ENCODE results near the gene TEAD1. TPM values are rescaled to one million over a fixed set of nuclear protein-coding genes. Genes with fewer than 3 reads are reported as not detected.

The TEAD1 gene
- polyA plus RNA-seq, 1 donor (not counting 4 experiments of a cell fraction or from before 2014, with no cell fraction given), result 32.7 TPM

DNA sequence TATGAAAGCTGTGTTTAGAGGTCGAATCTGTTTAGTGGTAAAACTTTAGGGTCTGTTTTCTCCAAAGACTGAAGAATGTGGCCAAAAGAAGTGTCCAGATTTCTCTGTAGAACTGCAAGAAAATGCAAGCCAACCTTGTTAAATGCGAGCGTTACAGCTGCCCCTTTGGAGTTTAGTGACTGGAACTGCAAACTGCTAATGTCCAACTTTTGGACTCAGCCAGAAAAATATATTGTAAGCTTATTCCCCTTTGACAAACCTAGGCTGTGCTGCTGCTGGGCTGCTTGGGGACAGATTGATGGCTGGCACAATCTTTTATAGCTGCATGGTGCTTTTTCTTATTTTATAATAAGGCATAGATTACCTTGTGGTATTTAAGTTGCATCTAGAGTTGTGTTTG is 3.9 kb downstream of the TEAD1 start:
- Histone ChIP-seq H4K20me1 (ENCODE audit: control insufficient read depth, extremely low read depth, insufficient read depth, low read length) (peaks cover 10% of the 10 kb centered on the region), H3K9ac (ENCODE audit: control insufficient read depth, extremely low read depth, insufficient read depth, low read length) (no peak overlapping the region), H2AFZ (ENCODE audit: control insufficient read depth, low read length) (no peak overlapping the region), H3K27me3 (ENCODE audit: control insufficient read depth, extremely low read depth, insufficient read depth, low read length) (no peaks in the 10 kb centered on the region), H3K9me1 (ENCODE audit: control insufficient read depth, extremely low read depth, insufficient read depth, low read length) (peaks cover 3% of the 10 kb centered on the region), H3K4me3 (ENCODE audit: control insufficient read depth in 2 of 3, extremely low read depth in 1 of 3, insufficient read depth in 2 of 3, low read depth in 1 of 3, low read length in 3 of 3) (peak overlapping the region; percentile 61 to 97 (median 78)), H3K4me1 (ENCODE audit: control insufficient read depth, extremely low read depth, insufficient read depth, low read length) (peaks cover 41% of the 10 kb centered on the region), H3K4me2 (ENCODE audit: control insufficient read depth, extremely low read depth, insufficient read depth, low read depth, low read length) (peak overlapping the region; percentile 84), H3K27ac (ENCODE audit: control insufficient read depth, insufficient read depth, low read length) (no peak overlapping the region), H3K79me2 (ENCODE audit: control insufficient read depth, insufficient read depth, low read length) (peaks cover 79% of the 10 kb centered on the region), H3K9me3 (ENCODE audit: control insufficient read depth, low read depth, low read length) (no peaks in the 10 kb centered on the region), H3K36me3 (ENCODE audit: control insufficient read depth in 2 of 2, extremely low read depth in 1 of 2, insufficient read depth in 2 of 2, low read length in 2 of 2) (peaks cover 2 to 16% of the 10 kb centered on the region in 2 experiments)
- FAIRE-seq, result no peak
- DNase-seq (ENCODE audit: low read depth, low spot score), result no peak
- dilution Hi-C loops (cut with MboI; ENCODE audit: extremely low pct_ligation_motif_present, low sequenced_read_pairs), result no loop called here
- TF ChIP-seq, protein P1, sequence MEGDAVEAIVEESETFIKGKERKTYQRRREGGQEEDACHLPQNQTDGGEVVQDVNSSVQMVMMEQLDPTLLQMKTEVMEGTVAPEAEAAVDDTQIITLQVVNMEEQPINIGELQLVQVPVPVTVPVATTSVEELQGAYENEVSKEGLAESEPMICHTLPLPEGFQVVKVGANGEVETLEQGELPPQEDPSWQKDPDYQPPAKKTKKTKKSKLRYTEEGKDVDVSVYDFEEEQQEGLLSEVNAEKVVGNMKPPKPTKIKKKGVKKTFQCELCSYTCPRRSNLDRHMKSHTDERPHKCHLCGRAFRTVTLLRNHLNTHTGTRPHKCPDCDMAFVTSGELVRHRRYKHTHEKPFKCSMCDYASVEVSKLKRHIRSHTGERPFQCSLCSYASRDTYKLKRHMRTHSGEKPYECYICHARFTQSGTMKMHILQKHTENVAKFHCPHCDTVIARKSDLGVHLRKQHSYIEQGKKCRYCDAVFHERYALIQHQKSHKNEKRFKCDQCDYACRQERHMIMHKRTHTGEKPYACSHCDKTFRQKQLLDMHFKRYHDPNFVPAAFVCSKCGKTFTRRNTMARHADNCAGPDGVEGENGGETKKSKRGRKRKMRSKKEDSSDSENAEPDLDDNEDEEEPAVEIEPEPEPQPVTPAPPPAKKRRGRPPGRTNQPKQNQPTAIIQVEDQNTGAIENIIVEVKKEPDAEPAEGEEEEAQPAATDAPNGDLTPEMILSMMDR (optimal IDR thresholded peaks at IDR 0.05 in 1 of 3, IDR thresholded peaks at IDR 0.05 in 1 of 3, conservative IDR thresholded peaks at IDR 0.05 in 1 of 3; ENCODE audit: extremely low read depth in 1 of 3, insufficient read depth in 2 of 3, low read length in 3 of 3), result no peak
- no peak for TF ChIP-seq EZH2 (IDR thresholded peaks at IDR 0.05; ENCODE audit: low read length)

DNA sequence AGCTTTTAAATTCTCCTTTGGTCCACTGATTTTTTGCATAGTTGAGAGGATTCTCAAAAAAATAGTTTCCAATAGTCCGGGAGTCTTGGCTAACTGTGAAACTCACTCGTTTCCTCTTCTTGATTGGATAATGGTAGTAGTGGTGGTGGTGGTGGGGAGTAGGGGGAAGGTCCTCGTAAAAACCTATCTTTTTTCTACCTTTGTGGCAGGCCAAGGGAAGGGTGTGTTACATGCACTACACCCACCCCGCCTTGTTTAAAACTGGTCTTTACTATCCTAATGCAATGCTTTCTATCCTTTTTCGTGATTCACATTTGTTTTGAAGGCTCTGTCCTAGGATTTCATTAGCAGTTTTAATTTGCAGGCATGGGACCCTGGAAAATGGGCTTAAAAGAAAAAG is 4.8 kb downstream of the TEAD1 start:
- Histone ChIP-seq H3K36me3 (ENCODE audit: control insufficient read depth in 2 of 2, extremely low read depth in 1 of 2, insufficient read depth in 2 of 2, low read length in 2 of 2) (peaks cover 2 to 16% of the 10 kb centered on the region in 2 experiments), H3K9ac (ENCODE audit: control insufficient read depth, extremely low read depth, insufficient read depth, low read length) (no peak overlapping the region), H3K9me1 (ENCODE audit: control insufficient read depth, extremely low read depth, insufficient read depth, low read length) (peaks cover 3% of the 10 kb centered on the region), H3K9me3 (ENCODE audit: control insufficient read depth, low read depth, low read length) (no peaks in the 10 kb centered on the region), H3K4me3 (ENCODE audit: control insufficient read depth in 2 of 3, extremely low read depth in 1 of 3, insufficient read depth in 2 of 3, low read depth in 1 of 3, low read length in 3 of 3) (peak overlapping the region in 1 of 3 experiments; percentile 28), H3K4me1 (ENCODE audit: control insufficient read depth, extremely low read depth, insufficient read depth, low read length) (peaks cover 44% of the 10 kb centered on the region), H4K20me1 (ENCODE audit: control insufficient read depth, extremely low read depth, insufficient read depth, low read length) (peaks cover 14% of the 10 kb centered on the region), H3K27ac (ENCODE audit: control insufficient read depth, insufficient read depth, low read length) (no peak overlapping the region), H3K79me2 (ENCODE audit: control insufficient read depth, insufficient read depth, low read length) (peaks cover 88% of the 10 kb centered on the region), H3K4me2 (ENCODE audit: control insufficient read depth, extremely low read depth, insufficient read depth, low read depth, low read length) (peak overlapping the region; percentile 84), H3K27me3 (ENCODE audit: control insufficient read depth, extremely low read depth, insufficient read depth, low read length) (no peaks in the 10 kb centered on the region), H2AFZ (ENCODE audit: control insufficient read depth, low read length) (no peak overlapping the region)
- no peak for DNase-seq (ENCODE audit: low read depth, low spot score)
- TF ChIP-seq, protein P1 (optimal IDR thresholded peaks at IDR 0.05 in 1 of 3, IDR thresholded peaks at IDR 0.05 in 1 of 3, conservative IDR thresholded peaks at IDR 0.05 in 1 of 3; ENCODE audit: extremely low read depth in 1 of 3, insufficient read depth in 2 of 3, low read length in 3 of 3), result no peak
- no peak for TF ChIP-seq EZH2 (IDR thresholded peaks at IDR 0.05; ENCODE audit: low read length)
- dilution Hi-C loops (cut with MboI; ENCODE audit: extremely low pct_ligation_motif_present, low sequenced_read_pairs), result no loop called here
- no peak for FAIRE-seq
